IgD-negative memory B cell (primary cell): ENCODE data around the gene KRTAP1-4. TPM values are rescaled to one million over a fixed set of nuclear protein-coding genes. Genes with fewer than 3 reads are reported as not detected.
"Not testable (repeated sequence)": the region's sequence is repeated elsewhere in the genome, so short reads cannot be mapped to it uniquely, and the experiment has no call there.

Experiments used
- H3K27ac Mint-ChIP-seq, 3 donors: one replicate each; pipeline ENCODE4 v1.8.0; 2020 to 2022; ENCODE audit warnings: mild to moderate bottlenecking in 3 of 3, mixed read lengths in 3 of 3, moderate library complexity in 1 of 3
- H3K27me3 Mint-ChIP-seq: one replicate; pipeline ENCODE4 v1.8.0; 2021; ENCODE audit warnings: mixed read lengths
- H3K36me3 Mint-ChIP-seq: one replicate; pipeline ENCODE4 v1.8.0; 2020; ENCODE audit warnings: mild to moderate bottlenecking, mixed read lengths
- H3K4me1 Mint-ChIP-seq, 3 donors: one replicate each; pipeline ENCODE4 v1.8.0; 2020 to 2022; ENCODE audit warnings: mixed read lengths in 3 of 3, mild to moderate bottlenecking in 1 of 3
- H3K4me3 Mint-ChIP-seq, 4 donors: one replicate each; pipeline ENCODE4 v1.8.0; 2020 to 2022; ENCODE audit warnings: mild to moderate bottlenecking in 4 of 4, mixed read lengths in 4 of 4, moderate library complexity in 3 of 4
- H3K9me3 Mint-ChIP-seq, 3 donors: one replicate each; pipeline ENCODE4 v1.8.0; 2020 to 2021; ENCODE audit warnings: mixed read lengths in 3 of 3, mild to moderate bottlenecking in 1 of 3
- polyA plus RNA-seq: library from polyadenylated mRNA; unstranded; fragments of 300-500 nt; fragmentation: Illumina TruSeq; gene quantifications from one replicate; pipeline ENCODE4 v1.2.3, GENCODE V29; 2021

Gene KRTAP1-4
- polyA plus RNA-seq, 1 donor from 2014 or later = not detected

DNA sequence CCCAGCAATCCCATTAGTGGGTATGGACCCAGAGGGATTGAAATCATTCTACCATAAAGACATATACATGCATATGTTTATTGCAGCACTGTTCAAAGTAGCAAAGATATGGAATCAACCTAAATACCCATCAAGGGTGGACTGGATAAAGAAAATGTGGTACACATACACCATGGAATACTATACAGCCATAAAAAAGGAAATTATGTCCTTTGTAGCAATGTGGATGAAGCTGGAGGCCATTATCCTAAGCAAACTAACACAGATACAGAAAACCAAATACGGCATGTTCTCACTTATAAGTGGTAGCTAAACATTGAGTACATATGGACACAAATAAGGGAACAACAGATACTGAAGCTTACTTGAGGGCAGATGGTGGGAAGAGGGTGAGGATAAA lies 27.6 kb upstream of the KRTAP1-4 start:
- Mint-ChIP-seq H3K4me3 (no peak overlapping the region), H3K27ac (no peak overlapping the region), H3K27me3 (peaks cover 21% of the 10 kb centered on the region), H3K36me3 (no peaks in the 10 kb centered on the region), H3K9me3 (peaks cover 1 to 7% (median 2%) of the 10 kb centered on the region in 3 donors), H3K4me1 (peaks cover 0 to 2% (median 0%) of the 10 kb centered on the region in 3 donors)

DNA sequence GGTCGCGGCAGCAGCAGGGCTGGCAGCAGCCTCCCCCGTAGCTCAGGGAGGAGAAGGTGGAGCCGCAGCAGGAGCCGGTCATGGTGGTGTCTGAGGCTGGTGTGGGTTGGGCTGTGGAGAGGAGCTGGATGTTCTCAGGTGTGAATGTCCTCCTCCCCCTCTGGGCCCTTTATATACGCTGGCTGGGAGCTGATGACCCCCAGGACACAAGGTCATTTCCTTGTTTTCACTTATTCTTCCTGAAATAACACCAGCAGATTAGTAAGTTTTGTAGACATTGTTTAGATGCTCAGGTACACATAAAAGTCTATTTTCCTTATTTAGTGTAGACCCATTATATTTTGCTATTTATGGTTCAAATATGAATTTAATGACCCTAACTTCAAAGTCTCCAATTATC lies 25.1 kb upstream of the KRTAP1-4 start, which contains the start of gene KRTAP2-2:
TSS of gene KRTAP2-2 (minus strand) at position 101 of the 400 bp plus-strand sequence. CDS start at position 82, 19 bp downstream.
- Mint-ChIP-seq H3K27me3 (peaks cover 14% of the 10 kb centered on the region), H3K27ac (peak within 1 kb of the TSS in 1 of 3 donors; percentile 46)
- not testable (repeated sequence) for H3K4me3 Mint-ChIP-seq, H3K9me3 Mint-ChIP-seq, H3K36me3 Mint-ChIP-seq, H3K4me1 Mint-ChIP-seq

DNA sequence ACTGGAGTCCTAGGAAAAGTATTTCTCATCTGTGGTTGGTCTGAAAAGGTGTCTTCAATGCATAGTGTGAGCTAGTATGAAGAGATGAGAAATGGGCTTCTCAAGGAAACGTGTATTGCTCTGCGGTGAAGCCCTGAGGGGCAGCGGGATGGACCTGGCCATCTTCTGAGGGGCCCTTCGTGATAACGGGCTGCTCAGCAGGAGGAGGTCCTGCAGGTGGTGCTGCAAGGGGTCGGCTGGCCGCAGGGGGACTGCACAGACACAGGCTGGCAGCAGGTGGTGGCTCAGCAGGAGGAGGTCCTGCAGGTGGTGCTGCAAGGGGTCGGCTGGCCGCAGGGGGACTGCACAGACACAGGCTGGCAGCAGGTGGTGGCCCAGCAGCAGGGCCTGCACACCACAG lies 24.6 kb upstream of the KRTAP1-4 start:
- not testable (repeated sequence) for H3K4me3 Mint-ChIP-seq, H3K27ac Mint-ChIP-seq, H3K4me1 Mint-ChIP-seq, H3K36me3 Mint-ChIP-seq, H3K9me3 Mint-ChIP-seq
- H3K27me3 Mint-ChIP-seq = peaks cover 14% of the 10 kb centered on the region

DNA sequence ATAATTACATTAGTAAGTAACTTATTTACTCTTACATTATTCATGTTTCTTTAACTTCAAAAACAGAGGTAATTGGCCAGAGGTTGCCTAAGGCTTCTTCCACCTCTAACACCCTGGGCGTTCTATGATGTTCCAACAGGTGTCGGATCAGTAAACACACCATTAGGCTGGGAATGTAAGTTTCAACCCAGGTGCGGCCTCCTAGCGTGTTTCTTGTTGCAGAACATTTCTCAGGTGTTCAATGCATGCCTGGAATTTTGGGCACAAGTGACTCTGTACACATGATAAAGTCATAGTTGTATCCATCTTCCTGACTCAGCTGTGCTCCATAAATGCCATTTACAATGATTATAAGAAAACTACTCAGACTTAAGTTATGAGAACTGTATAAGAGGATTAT lies 24.0 kb upstream of the KRTAP1-4 start:
- Mint-ChIP-seq H3K9me3 (peaks cover 1 to 7% (median 2%) of the 10 kb centered on the region in 3 donors), H3K4me1 (peaks cover 0 to 4% (median 2%) of the 10 kb centered on the region in 3 donors), H3K4me3 (no peak overlapping the region), H3K36me3 (no peaks in the 10 kb centered on the region), H3K27me3 (peaks cover 11% of the 10 kb centered on the region), H3K27ac (peak overlapping the region in 1 of 3 donors; percentile 46)

DNA sequence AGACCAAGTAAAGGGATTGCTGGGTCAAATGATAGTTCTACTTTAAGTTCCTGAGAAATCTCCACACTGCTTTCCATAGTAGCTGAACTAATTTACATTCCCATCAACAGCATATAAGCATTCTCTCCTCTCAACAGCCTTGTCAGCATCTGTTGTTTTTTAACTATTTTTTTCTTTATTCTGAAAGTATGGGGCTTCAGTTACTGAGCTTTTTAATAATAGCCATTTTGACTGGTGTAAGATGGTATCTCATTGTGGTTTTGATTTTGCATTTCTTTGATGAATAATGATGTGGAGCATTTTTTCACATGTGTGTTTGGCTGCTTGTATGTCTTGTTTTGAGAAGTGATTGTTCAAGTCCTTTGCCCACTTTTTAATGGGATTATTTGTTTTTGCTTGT lies 22.6 kb upstream of the KRTAP1-4 start:
- H3K9me3 Mint-ChIP-seq = peaks cover under 1 to 6% (median 1%) of the 10 kb centered on the region in 3 donors
- H3K27me3 Mint-ChIP-seq = peaks cover 13% of the 10 kb centered on the region
- H3K27ac Mint-ChIP-seq = no peak overlapping the region
- no peaks in the 10 kb centered on the region for H3K36me3 Mint-ChIP-seq
- H3K4me3 Mint-ChIP-seq = no peak overlapping the region
- H3K4me1 Mint-ChIP-seq = peaks cover 0 to 6% (median 5%) of the 10 kb centered on the region in 3 donors

DNA sequence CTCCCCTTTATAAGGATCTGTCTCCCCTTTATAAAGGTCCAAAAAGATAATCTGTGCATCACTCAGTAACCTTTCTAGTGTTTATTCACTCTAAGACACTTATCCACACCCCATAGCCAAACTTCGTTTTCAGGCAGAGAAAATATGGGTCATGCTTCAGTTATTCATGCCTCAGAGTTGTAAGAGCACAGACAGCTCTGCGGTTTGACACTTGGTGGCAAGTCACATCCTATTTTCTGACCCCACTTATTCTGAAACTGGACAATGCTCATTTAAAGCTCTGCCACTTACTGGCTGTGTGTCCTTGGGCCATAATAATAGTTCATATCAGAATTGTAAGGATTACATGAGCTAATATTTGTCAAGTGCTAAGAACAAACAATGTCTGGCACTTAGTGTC lies 19.1 kb upstream of the KRTAP1-4 start:
- peaks cover 13% of the 10 kb centered on the region for H3K27me3 Mint-ChIP-seq
- H3K27ac Mint-ChIP-seq = no peak overlapping the region
- H3K4me3 Mint-ChIP-seq = no peak overlapping the region
- H3K36me3 Mint-ChIP-seq = no peaks in the 10 kb centered on the region
- peaks cover 0 to 6% (median 5%) of the 10 kb centered on the region in 3 donors for H3K4me1 Mint-ChIP-seq
- H3K9me3 Mint-ChIP-seq = peaks cover 0 to 6% (median 0%) of the 10 kb centered on the region in 3 donors

DNA sequence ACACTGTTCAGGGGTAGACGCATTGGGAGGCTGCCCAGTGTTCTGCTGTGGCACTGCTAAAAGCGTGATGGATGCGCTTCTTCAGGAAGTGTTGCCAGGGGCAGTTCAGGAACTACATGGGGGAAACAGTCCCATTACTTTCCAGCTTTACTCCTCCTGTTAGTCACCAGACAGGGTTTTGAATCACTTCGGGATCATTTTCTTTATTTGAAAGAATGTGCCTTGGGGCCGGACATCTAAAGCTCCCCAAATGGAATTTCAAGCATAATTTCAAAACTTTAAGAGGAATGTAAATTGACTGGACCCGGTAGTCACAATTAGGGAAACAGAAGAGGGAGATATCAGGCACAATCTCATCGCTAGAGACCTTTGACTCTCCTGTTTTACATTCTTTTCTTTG lies 18.4 kb upstream of the KRTAP1-4 start:
- peaks cover 0 to 6% (median 5%) of the 10 kb centered on the region in 3 donors for H3K4me1 Mint-ChIP-seq
- no peak overlapping the region for H3K4me3 Mint-ChIP-seq
- peaks cover 13% of the 10 kb centered on the region for H3K27me3 Mint-ChIP-seq
- H3K27ac Mint-ChIP-seq = no peak overlapping the region
- no peaks in the 10 kb centered on the region for H3K36me3 Mint-ChIP-seq
- H3K9me3 Mint-ChIP-seq = peaks cover 1 to 7% (median 3%) of the 10 kb centered on the region in 3 donors

DNA sequence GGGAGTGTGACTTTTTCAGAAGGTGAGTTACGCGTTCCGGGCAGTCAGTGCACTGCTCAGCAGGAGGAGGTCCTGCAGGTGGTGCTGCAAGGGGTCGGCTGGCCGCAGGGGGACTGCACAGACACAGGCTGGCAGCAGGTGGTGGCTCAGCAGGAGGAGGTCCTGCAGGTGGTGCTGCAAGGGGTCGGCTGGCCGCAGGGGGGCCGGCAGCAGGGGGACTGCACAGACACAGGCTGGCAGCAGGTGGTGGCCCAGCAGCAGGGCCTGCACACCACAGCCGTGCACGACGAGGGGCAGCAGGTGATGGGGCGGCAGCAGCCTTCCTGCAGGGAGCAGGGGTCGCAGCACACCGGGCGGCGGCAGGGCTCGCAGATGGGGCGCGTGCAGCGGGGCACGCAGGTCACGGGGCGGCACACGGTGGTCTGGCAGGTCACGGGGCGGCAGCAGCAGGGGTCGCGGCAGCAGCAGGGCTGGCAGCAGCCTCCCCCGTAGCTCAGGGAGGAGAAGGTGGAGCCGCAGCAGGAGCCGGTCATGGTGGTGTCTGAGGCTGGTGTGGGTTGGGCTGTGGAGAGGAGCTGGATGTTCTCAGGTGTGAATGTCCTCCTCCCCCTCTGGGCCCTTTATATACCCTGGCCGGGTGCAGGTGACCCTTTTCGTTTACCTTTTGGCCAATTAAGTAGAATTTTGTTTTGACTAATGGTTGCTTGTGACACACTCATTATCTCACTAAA lies 16.9 kb upstream of the KRTAP1-4 start, which contains the start of gene KRTAP2-1:
TSS of gene KRTAP2-1 (minus strand) at position 582 of the 731 bp plus-strand sequence. CDS start at position 533, 49 bp downstream.
- H3K9me3 Mint-ChIP-seq = peaks cover 3 to 12% (median 10%) of the 10 kb centered on the region in 3 donors
- H3K4me1 Mint-ChIP-seq, H3K4me3 Mint-ChIP-seq, H3K27me3 Mint-ChIP-seq, H3K36me3 Mint-ChIP-seq, H3K27ac Mint-ChIP-seq: not testable (repeated sequence)

DNA sequence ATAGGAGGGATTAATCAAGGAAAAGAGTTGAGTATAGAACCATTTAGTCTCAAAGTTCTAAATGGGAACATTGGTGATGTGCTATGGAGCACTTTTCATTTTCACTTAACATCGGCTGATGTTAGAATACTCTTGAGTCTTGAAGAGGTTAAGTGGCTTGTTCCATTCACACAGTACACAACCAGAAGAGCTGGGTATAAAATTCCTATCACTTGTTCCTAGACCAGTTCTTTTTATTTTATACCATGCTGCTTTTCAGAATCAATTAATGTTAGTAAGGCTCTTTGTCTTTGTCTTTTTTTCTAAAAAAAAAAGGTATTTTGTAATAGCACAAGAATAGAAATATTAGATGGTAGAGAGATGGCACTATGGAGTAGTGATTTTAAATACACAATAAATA lies 13.0 kb upstream of the KRTAP1-4 start:
- Mint-ChIP-seq H3K36me3 (no peaks in the 10 kb centered on the region), H3K4me3 (no peak overlapping the region), H3K27ac (no peak overlapping the region), H3K27me3 (peaks cover 15% of the 10 kb centered on the region), H3K9me3 (peaks cover 5 to 12% (median 12%) of the 10 kb centered on the region in 3 donors), H3K4me1 (peaks cover 0 to 2% (median 0%) of the 10 kb centered on the region in 3 donors)

DNA sequence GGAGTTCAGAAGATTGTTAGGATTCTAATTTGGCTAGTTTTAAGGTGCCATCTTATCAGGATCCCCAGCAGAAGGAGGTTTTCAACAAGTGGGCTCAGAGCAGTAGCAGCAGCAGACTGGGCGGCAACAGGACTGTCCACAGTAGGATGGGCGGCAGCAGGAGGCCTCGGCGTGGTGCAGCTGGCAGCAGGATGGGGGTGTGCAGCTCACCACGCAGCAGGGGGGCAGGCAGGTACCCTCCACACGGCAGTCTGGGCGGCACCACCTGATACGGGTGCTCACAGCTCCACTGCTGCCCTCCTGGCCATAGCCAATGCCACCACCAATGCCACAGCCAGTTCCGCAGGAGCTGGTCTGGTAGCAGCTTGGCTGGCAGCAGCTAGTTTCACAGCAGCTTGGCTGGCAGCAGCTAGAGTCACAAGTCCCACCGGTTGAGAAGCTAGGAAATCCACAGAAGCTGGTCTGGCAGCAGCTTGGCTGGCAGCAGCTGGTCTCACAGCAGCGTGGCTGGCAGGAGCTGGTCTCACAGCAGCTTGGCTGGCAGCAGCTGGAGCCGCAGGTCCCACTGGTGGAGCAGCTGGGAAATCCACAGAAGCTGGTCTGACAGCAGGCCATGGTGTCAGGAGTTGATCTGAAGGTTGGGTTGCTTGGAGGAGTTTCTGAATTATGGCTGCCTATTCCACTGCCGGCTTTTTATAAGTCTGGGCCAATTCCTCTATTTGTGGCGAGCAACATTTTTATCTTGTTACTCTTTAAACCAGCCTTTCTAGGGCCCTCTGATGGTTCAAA lies 11.0 kb upstream of the KRTAP1-4 start, which contains the start of gene KRTAP1-1:
TSS of gene KRTAP1-1 (minus strand) at position 668 of the 789 bp plus-strand sequence. CDS start at position 615, 53 bp downstream.
- not testable (repeated sequence) for H3K36me3 Mint-ChIP-seq, H3K27ac Mint-ChIP-seq, H3K4me1 Mint-ChIP-seq, H3K4me3 Mint-ChIP-seq
- H3K9me3 Mint-ChIP-seq = peaks cover 5 to 12% (median 12%) of the 10 kb centered on the region in 3 donors
- H3K27me3 Mint-ChIP-seq = peaks cover 15% of the 10 kb centered on the region

DNA sequence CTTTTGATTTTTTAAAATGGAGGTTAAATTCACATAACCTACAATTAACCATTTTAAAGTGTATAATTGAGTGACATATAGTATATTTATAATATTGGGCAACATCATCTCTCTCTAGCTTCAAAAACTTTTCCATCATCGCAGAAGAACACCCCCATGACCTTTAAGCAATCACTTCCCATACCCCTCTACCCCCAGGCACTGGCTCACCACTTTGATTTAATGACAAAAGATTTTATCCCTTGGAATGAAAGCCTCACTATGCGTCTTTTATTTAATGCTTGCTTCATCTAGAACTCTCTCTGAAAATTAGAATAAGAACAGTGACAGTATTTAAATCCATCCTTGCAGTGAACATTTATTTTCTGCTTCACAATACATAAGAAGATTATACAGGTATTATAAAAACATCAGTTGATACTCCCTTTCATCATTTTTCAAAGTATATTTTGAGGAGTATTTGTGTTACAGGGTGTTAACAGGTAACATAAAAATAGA lies 7.9 kb upstream of the KRTAP1-4 start:
- Mint-ChIP-seq H3K27me3 (peaks cover 15% of the 10 kb centered on the region), H3K4me1 (no peaks in the 10 kb centered on the region), H3K9me3 (peaks cover 2 to 7% (median 3%) of the 10 kb centered on the region in 3 donors), H3K36me3 (no peaks in the 10 kb centered on the region), H3K27ac (no peak overlapping the region), H3K4me3 (no peak overlapping the region)

DNA sequence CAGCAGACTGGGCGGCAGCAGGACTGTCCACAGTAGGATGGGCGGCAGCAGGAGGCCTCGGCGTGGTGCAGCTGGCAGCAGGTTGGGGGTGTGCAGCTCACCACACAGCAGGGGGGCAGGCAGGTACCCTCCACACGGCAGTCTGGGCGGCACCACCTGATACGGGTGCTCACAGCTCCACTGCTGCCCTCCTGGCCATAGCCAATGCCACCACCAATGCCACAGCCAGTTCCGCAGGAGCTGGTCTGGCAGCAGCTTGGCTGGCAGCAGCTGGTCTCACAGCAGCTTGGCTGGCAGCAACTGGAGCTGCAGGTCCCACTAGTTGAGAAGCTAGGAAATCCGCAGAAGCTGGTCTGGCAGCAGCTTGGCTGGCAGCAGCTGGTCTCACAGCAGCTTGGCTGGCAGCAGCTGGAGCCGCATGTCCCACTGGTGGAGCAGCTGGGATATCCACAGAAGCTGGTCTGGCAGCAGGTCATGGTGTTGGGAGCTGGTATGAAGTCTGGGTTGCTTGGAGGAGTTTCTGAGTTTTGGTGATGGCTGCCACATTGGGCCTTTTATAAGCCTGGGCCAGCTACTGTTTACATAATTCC lies 4.4 kb upstream of the KRTAP1-4 start, which contains the start of gene KRTAP1-3:
TSS of gene KRTAP1-3 (minus strand) at position 529 of the 590 bp plus-strand sequence. CDS start at position 476, 53 bp downstream.
- not testable (repeated sequence) for H3K27ac Mint-ChIP-seq, H3K36me3 Mint-ChIP-seq, H3K4me3 Mint-ChIP-seq, H3K4me1 Mint-ChIP-seq, H3K9me3 Mint-ChIP-seq
- H3K27me3 Mint-ChIP-seq = peaks cover 13% of the 10 kb centered on the region

DNA sequence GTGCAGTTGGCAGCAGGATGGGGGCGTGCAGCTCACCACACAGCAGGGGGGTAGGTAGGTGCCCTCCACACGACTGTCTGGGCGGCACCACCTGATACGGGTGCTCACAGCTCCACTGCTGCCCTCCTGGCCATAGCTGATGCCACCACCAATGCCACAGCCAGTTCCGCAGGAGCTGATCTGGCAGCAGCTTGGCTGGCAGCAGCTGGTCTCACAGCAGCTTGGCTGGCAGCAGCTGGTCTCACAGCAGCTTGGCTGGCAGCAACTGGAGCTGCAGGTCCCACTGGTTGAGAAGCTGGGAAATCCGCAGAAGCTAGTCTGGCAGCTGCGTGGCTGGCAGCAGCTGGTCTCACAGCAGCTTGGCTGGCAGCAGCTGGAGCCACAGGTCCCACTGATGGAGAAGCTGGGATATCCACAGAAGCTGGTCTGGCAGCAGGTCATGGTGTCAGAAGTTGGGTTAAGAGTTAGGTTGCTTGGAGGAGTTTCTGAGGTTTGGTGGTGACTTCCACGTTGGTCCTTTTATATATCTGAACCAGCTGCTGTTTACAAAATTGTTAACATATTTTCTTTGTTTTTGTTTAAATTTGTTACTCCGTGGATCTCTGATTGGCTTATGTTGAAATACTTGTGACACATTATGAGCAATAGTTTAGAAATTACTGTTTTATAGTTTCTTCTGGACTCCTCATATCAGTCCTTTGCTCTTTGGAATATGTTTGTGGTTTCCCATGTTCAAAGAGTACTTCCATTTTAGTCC lies 3.1 kb downstream of the KRTAP1-4 start, which contains the start of gene KRTAP1-5:
TSS of gene KRTAP1-5 (minus strand) at position 494 of the 757 bp plus-strand sequence. CDS start at position 441, 53 bp downstream.
- H3K9me3 Mint-ChIP-seq = no peaks in the 10 kb centered on the region
- peaks cover 23% of the 10 kb centered on the region for H3K27me3 Mint-ChIP-seq
- no peak within 1 kb of the TSS for H3K27ac Mint-ChIP-seq
- H3K4me3 Mint-ChIP-seq = no peak within 1 kb of the TSS
- no peaks in the 10 kb centered on the region for H3K4me1 Mint-ChIP-seq
- peaks cover 3% of the 10 kb centered on the region for H3K36me3 Mint-ChIP-seq

DNA sequence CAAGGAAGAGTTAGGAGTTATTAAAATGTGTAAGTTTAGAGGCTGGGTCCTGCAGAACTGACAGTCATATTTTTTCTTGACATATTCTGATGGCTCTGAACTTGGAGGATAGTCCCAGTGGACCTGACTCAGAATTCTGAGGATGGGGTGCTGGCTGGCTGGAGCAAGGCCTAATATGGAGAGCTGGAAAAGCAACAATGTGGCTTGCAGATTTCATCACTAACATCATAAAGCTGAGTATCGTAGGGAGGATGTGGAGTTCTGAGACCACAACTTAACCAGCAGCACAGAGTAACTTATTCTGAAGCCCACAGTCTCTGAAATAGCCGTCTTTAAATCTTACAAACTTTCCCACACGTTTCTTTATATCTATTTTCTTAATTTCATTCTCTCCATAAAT lies 5.3 kb downstream of the KRTAP1-4 start:
- peaks cover 20% of the 10 kb centered on the region for H3K27me3 Mint-ChIP-seq
- H3K27ac Mint-ChIP-seq = no peak overlapping the region
- no peak overlapping the region for H3K4me3 Mint-ChIP-seq
- peaks cover 3 to 6% (median 5%) of the 10 kb centered on the region in 3 donors for H3K9me3 Mint-ChIP-seq
- peaks cover 3% of the 10 kb centered on the region for H3K36me3 Mint-ChIP-seq
- no peaks in the 10 kb centered on the region for H3K4me1 Mint-ChIP-seq
